Calu3 (cell line): ENCODE measurements around the gene POGLUT2. TPM values are rescaled to one million over a fixed set of nuclear protein-coding genes. Genes with fewer than 3 reads are reported as not detected.
A peak's percentile ranks its signal among the peaks of the same experiment; 100 is the strongest.

Experiments used
- BruUV-seq: library from RNA; stranded (reverse); fragments of 400-500 nt; replicated peaks from 2 replicates; lab custom pipeline; 2021; lab: Mats Ljungman, UMichigan
- CTCF ChIA-PET: fragments of 300-600 bp; sonication (Branson Sonifier 250); formaldehyde crosslinking; loops from one replicate; lab custom pipeline; 2022; ENCODE audit warnings: antibody characterized with exemption; lab: Charles Lee
- DNase-seq: peaks from one replicate; pipeline ENCODE4 v3.0.0; 2022
- H3K27ac Mint-ChIP-seq: one replicate; pipeline ENCODE4 v1.8.0; 2022; ENCODE audit warnings: mixed read lengths; ENCODE audit not compliant: unreplicated experiment
- H3K27me3 Mint-ChIP-seq: one replicate; pipeline ENCODE4 v1.8.0; 2022; ENCODE audit warnings: mixed read lengths; ENCODE audit not compliant: unreplicated experiment
- H3K36me3 Mint-ChIP-seq: one replicate; pipeline ENCODE4 v1.8.0; 2022; ENCODE audit warnings: mild to moderate bottlenecking, moderate library complexity, mixed read lengths; ENCODE audit not compliant: insufficient read depth, unreplicated experiment
- H3K4me1 Mint-ChIP-seq: one replicate; pipeline ENCODE4 v1.8.0; 2022; ENCODE audit warnings: mild to moderate bottlenecking, low read depth, mixed read lengths; ENCODE audit not compliant: unreplicated experiment
- H3K4me3 Mint-ChIP-seq: one replicate; pipeline ENCODE4 v1.8.0; 2022; ENCODE audit warnings: mild to moderate bottlenecking, low read depth, moderate library complexity, mixed read lengths; ENCODE audit not compliant: unreplicated experiment
- H3K9me3 Mint-ChIP-seq: one replicate; pipeline ENCODE4 v1.8.0; 2022; ENCODE audit warnings: low read depth, mixed read lengths; ENCODE audit not compliant: unreplicated experiment
- intact Hi-C: fragments of 100-400 bp; cut with micrococcal nuclease; formaldehyde crosslinking; loops from one replicate; pipeline ENCODE4 v1.10.0; 2022; ENCODE audit not compliant: unreplicated experiment
- total RNA-seq: library from RNA; stranded (reverse); gene quantifications from 2 replicates; pipeline ENCODE4 v1.2.3, GENCODE V29; 2022
- TF ChIP-seq, protein P1 (sequence below): fragments of 200-600 bp; IDR thresholded peaks from one replicate; pipeline ENCODE4 v1.8.0; 2022; ENCODE audit warnings: antibody characterized with exemption; ENCODE audit not compliant: unreplicated experiment

The POGLUT2 gene
- total RNA-seq, 1 experiment from 2014 or later, result 2.3 TPM

DNA sequence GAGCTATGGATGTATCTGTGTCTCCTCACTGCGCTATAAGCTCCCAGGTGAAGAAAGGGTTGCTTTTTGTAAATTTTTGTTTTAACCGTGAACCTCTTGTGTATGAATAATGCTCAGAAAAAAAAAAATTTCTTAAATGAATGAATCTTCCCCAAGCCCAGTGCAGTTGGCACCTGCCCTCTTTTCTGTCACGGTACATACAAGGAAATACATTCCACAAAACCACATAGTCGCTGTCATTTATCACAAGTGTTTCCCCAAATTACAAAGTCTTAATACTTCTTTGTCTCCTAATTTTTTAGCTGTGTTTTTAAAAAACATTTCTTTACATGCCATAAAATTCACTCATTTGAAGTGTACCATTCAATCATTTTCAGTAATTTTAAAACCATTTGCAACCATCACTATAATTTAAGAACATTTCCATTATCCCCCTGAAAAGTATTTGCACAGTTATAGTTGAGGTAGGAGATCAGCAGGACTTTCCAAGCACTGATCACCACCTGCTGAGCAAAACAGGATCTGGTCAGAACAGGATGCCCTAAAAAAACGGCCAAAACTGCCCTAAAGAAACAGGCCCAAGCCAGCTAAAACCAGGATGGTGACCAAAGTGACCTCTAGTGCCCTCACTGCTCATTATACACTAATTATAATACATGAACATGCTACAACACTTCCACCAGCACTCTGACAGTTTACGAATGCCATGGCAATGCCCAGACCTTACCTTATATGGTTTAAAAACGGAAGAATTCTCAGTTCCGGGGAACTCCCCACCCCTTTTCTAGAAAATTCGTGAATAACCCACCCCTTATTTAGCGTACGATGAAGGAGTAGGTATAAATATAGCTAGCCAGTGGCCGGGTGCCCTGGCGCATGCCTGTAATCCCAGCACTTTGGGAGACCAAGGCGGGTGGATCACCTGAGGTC is 23.9 kb downstream of the POGLUT2 start:
- BruUV-seq, result no TSS peak
- no peaks in the 10 kb centered on the region for H3K4me1 Mint-ChIP-seq
- CTCF ChIA-PET, result no interaction called here
- intact Hi-C loops, result no loop called here
- TF ChIP-seq, protein P1, sequence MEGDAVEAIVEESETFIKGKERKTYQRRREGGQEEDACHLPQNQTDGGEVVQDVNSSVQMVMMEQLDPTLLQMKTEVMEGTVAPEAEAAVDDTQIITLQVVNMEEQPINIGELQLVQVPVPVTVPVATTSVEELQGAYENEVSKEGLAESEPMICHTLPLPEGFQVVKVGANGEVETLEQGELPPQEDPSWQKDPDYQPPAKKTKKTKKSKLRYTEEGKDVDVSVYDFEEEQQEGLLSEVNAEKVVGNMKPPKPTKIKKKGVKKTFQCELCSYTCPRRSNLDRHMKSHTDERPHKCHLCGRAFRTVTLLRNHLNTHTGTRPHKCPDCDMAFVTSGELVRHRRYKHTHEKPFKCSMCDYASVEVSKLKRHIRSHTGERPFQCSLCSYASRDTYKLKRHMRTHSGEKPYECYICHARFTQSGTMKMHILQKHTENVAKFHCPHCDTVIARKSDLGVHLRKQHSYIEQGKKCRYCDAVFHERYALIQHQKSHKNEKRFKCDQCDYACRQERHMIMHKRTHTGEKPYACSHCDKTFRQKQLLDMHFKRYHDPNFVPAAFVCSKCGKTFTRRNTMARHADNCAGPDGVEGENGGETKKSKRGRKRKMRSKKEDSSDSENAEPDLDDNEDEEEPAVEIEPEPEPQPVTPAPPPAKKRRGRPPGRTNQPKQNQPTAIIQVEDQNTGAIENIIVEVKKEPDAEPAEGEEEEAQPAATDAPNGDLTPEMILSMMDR, result no peak
- no peaks in the 10 kb centered on the region for H3K27me3 Mint-ChIP-seq
- H3K4me3 Mint-ChIP-seq, result peak overlapping the region; percentile 72
- peaks cover 20% of the 10 kb centered on the region for H3K36me3 Mint-ChIP-seq
- no peaks in the 10 kb centered on the region for H3K9me3 Mint-ChIP-seq
- H3K27ac Mint-ChIP-seq, result no peak overlapping the region
- DNase-seq, result no peak

DNA sequence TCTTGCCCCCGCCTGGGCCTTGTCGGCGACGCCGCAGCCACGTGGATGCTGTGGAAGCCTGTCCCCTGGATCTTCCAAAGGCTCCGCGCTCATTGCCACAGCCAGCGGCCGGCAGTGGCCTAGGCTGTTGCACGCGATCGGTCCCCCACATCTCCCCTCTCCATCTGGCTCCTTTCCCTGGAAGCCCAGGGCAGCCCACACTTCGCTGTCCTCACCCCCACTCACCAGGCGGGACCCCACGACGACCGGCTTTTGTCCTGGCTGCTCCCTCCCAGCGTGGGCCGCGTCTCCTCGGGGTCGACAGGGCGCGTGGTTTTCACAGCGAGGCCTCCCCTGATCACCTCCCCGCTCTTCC is 24.6 kb downstream of the POGLUT2 start:
- no TSS peak for BruUV-seq
- no peak for DNase-seq
- Mint-ChIP-seq H3K9me3 (no peaks in the 10 kb centered on the region), H3K4me3 (peak overlapping the region; percentile 72), H3K36me3 (peaks cover 20% of the 10 kb centered on the region), H3K27me3 (no peaks in the 10 kb centered on the region), H3K4me1 (no peaks in the 10 kb centered on the region), H3K27ac (peak overlapping the region; percentile 50)
- TF ChIP-seq, protein P1, result no peak
- intact Hi-C loops, result no loop called here
- CTCF ChIA-PET, result no interaction called here

DNA sequence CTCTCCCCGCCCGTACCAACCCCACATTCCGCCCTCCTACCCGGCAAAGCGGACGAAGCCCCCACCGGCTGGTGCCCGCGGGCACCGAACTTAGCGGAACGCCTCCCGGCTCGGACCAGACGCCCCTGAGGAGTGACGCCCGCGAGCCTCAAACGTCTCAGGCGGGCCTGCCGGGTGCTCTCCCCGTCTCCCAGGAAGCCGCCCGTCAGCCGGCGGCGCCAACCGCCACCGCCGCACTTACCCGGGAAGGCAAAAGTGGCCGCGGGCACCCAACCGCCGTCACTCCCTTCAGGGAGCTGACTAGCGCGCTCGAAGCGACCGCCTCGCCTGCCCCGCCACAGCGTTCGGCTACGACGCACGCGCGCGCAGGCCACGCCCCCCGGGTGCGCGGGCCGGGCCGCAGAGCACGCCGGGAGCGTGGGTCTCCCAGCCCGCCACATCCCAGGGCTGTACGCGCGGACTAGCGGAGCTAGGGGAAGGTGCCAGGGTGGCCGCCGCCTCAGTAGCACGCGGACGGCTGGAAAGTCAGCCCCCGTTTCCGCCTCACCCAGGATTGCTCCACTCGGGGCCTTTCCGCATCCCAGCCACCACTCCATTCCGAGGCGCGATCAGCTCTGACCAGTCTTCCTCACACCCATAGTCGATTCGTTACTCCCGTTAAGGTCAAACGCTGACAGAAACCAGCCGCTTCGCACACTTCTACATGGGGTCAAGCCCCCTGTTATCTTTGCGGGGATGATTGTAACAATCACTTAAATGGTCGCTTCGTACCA is 25.1 kb downstream of the POGLUT2 start, which contains the start of gene TEX30:
Gene TEX30 (minus strand): TSS at position 346 of the 773 bp plus-strand sequence. CDS start 3,760 bp downstream, outside the sequence.
- Mint-ChIP-seq H3K27me3 (no peaks in the 10 kb centered on the region), H3K36me3 (peaks cover 20% of the 10 kb centered on the region), H3K27ac (peak within 1 kb of the TSS; percentile 50), H3K9me3 (no peaks in the 10 kb centered on the region), H3K4me3 (peak within 1 kb of the TSS; percentile 72), H3K4me1 (no peaks in the 10 kb centered on the region)
- CTCF ChIA-PET, result no interaction called here
- intact Hi-C loops, result no loop called here
- TF ChIP-seq, protein P1, result no peak
- BruUV-seq, result no TSS peak
- peak; percentile 74 for DNase-seq

DNA sequence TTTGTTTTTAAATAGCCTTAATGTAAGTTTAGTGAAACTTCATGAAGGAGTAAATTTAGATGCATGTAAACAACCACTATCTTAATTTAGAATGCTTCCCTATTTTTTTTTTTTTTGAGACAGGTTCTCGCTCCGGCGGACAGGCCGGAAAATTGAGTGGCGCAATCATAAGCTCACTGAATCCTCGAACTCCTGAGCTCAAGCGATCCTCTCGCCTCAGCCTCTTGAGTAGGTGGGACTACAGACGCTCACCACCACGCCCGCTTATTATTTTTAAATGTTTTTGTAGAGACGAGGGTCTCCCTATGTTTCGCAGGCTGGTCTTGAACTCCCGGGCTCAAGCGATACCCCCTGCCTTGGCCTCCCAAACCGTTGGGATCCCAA is 26.7 kb downstream of the POGLUT2 start:
- Mint-ChIP-seq H3K36me3 (peaks cover 20% of the 10 kb centered on the region), H3K9me3 (no peaks in the 10 kb centered on the region), H3K4me3 (no peak overlapping the region), H3K4me1 (no peaks in the 10 kb centered on the region), H3K27ac (no peak overlapping the region), H3K27me3 (no peaks in the 10 kb centered on the region)
- CTCF ChIA-PET, result no interaction called here
- intact Hi-C loops, result no loop called here
- TF ChIP-seq, protein P1, result no peak
- no TSS peak for BruUV-seq
- no peak for DNase-seq
